OCI-LY1 (cell line): Measurements from ENCODE around the gene KCNJ12.
"Not testable (repeated sequence)": the region's sequence is repeated elsewhere in the genome, so short reads cannot be mapped to it uniquely, and the experiment has no call there.

Experiments
- H2AFZ ChIP-seq: fragments of 200-600 bp; sonication (generic), shearing (Covaris generic); 2 replicates; pipeline ENCODE4 v1.6.0; 2014; ENCODE audit warnings: antibody characterized with exemption, mild to moderate bottlenecking, low read length
- H3F3A ChIP-seq: fragments of 200-600 bp; sonication (generic), shearing (Covaris generic); 2 replicates; pipeline ENCODE4 v1.6.0; 2014; ENCODE audit warnings: mild to moderate bottlenecking, antibody characterized with exemption, low read length, moderate library complexity; ENCODE audit not compliant: insufficient read depth
- H3K27ac ChIP-seq: fragments of 200-600 bp; sonication (generic); 2 replicates; pipeline ENCODE4 v1.5.1; 2014; ENCODE audit warnings: low read length, mixed run types, mild to moderate bottlenecking, low read depth; ENCODE audit not compliant: poor library complexity, severe bottlenecking
- H3K27me3 ChIP-seq: fragments of 200-600 bp; sonication (generic); 2 replicates; pipeline ENCODE4 v1.6.0; 2014; ENCODE audit warnings: antibody characterized with exemption, mild to moderate bottlenecking, low read length, moderate library complexity; ENCODE audit not compliant: insufficient read depth
- H3K36me3 ChIP-seq: fragments of 200-600 bp; sonication (generic); 2 replicates; pipeline ENCODE4 v1.6.1; 2014; ENCODE audit warnings: mild to moderate bottlenecking, antibody characterized with exemption, low read length, moderate library complexity, mixed read lengths; ENCODE audit not compliant: insufficient read depth
- H3K4me1 ChIP-seq: fragments of 200-600 bp; sonication (generic); 2 replicates; pipeline ENCODE4 v1.5.1; 2014; ENCODE audit warnings: mild to moderate bottlenecking, low read length, moderate library complexity; ENCODE audit not compliant: insufficient read depth, severe bottlenecking
- H3K4me2 ChIP-seq: fragments of 200-600 bp; sonication (generic), shearing (Covaris generic); 2 replicates; pipeline ENCODE4 v1.6.1; 2014; ENCODE audit warnings: low read length
- H3K4me3 ChIP-seq: fragments of 200-600 bp; sonication (generic); 2 replicates; pipeline ENCODE4 v1.5.1; 2014; ENCODE audit warnings: low read length, low read depth, mild to moderate bottlenecking, mixed read lengths; ENCODE audit not compliant: poor library complexity, severe bottlenecking
- H3K79me2 ChIP-seq: fragments of 200-600 bp; shearing (Covaris generic); 2 replicates; pipeline ENCODE4 v1.6.1; 2016; ENCODE audit warnings: mixed run types, low read length, mixed read lengths; ENCODE audit not compliant: insufficient read depth
- H3K9ac ChIP-seq: fragments of 200-600 bp; sonication (generic), shearing (Covaris generic); 2 replicates; pipeline ENCODE4 v1.6.1; 2014; ENCODE audit warnings: mild to moderate bottlenecking, low read length, mixed read lengths
- H3K9me2 ChIP-seq: fragments of 200-600 bp; sonication (generic), shearing (Covaris generic); 2 replicates; pipeline ENCODE4 v1.6.1; 2014; ENCODE audit warnings: low read depth, mild to moderate bottlenecking, low read length, mixed read lengths
- H3K9me3 ChIP-seq: fragments of 200-600 bp; shearing (Covaris generic); 2 replicates; pipeline ENCODE4 v1.6.1; 2014; ENCODE audit warnings: low read length, mixed read lengths
- H4K20me1 ChIP-seq: fragments of 200-600 bp; sonication (generic), shearing (Covaris generic); 2 replicates; pipeline ENCODE4 v1.6.0; 2016; ENCODE audit warnings: mild to moderate bottlenecking, low read length; ENCODE audit not compliant: insufficient read depth
- CTCF ChIP-seq: fragments of 200-600 bp; sonication (generic), shearing (Covaris generic); IDR thresholded peaks from 2 replicates; pipeline ENCODE4 v1.5.1; 2017; ENCODE audit warnings: mild to moderate bottlenecking, antibody characterized with exemption, low read length, moderate library complexity, mixed read lengths
- EZH2 ChIP-seq: fragments of 200-600 bp; sonication (generic), shearing (Covaris generic); IDR thresholded peaks from 2 replicates; pipeline ENCODE4 v1.8.0; 2017; ENCODE audit warnings: borderline replicate concordance, mixed run types, mild to moderate bottlenecking, antibody characterized with exemption, low read length, moderate library complexity, mixed read lengths

Gene KCNJ12

DNA sequence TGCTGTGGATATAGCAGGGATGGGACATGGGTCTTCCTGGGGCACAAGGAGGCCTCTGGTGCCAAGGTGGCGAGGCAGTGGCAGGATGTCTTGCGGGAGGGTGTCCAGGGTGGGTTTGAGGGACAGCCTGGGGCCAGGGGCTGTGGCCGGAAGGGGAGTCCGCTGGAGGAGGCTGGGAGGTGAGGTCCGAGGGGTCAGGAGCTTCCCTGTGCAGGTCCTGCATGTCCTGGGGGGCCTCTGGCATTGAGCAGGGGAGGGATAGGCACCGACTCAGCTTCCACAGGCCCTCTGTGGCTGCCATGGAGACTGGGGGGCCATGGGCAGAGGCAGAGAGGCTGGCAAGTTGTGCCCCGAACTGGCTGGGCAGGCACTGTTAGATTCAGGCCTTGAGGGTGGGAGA, 38.5 kb downstream of the KCNJ12 start:
- not testable (repeated sequence) for H3K27ac ChIP-seq, H3K4me3 ChIP-seq, H3F3A ChIP-seq, H3K36me3 ChIP-seq, H3K9me3 ChIP-seq, H4K20me1 ChIP-seq, H3K4me2 ChIP-seq, H3K9me2 ChIP-seq, H3K27me3 ChIP-seq, H3K79me2 ChIP-seq, H3K9ac ChIP-seq, H2AFZ ChIP-seq
- peaks cover 14% of the 10 kb centered on the region for H3K4me1 ChIP-seq

- not testable (repeated sequence) for H3K36me3 ChIP-seq, H3K79me2 ChIP-seq, H3K9me3 ChIP-seq, H4K20me1 ChIP-seq, H3K27me3 ChIP-seq, H2AFZ ChIP-seq, H3K27ac ChIP-seq, H3F3A ChIP-seq, H3K9me2 ChIP-seq, H3K4me3 ChIP-seq, H3K4me2 ChIP-seq, H3K9ac ChIP-seq
- H3K4me1 ChIP-seq: peaks cover 17% of the 10 kb centered on the region
These were observed 39.2 kb downstream of the KCNJ12 start for GRCh38 chr17:21415166-21415990.

GRCh38 chr17:21416471-21416981, 40.4 kb downstream of the KCNJ12 start:
- H3K4me1 ChIP-seq: peaks cover 11% of the 10 kb centered on the region
- not testable (repeated sequence) for H3K4me3 ChIP-seq, H2AFZ ChIP-seq, H3K79me2 ChIP-seq, H3K9me3 ChIP-seq, H3K27ac ChIP-seq, H3K36me3 ChIP-seq, H3K9me2 ChIP-seq, H3F3A ChIP-seq, H4K20me1 ChIP-seq, H3K4me2 ChIP-seq, H3K27me3 ChIP-seq, H3K9ac ChIP-seq

GRCh38 chr17:21417349-21417748, 41.2 kb downstream of the KCNJ12 start:
- H3K4me2 ChIP-seq, H3K9me2 ChIP-seq, H3K9me3 ChIP-seq, H3K9ac ChIP-seq, H2AFZ ChIP-seq, H3F3A ChIP-seq, H3K27me3 ChIP-seq, H3K4me1 ChIP-seq, H3K36me3 ChIP-seq, H3K27ac ChIP-seq, H3K4me3 ChIP-seq, H3K79me2 ChIP-seq, H4K20me1 ChIP-seq: not testable (repeated sequence)

- H3F3A ChIP-seq: no peaks in the 10 kb centered on the region
- no peak overlapping the region for H2AFZ ChIP-seq
- H3K4me1 ChIP-seq: peaks cover 5% of the 10 kb centered on the region
- H3K4me2 ChIP-seq: no peak overlapping the region
- no peak overlapping the region for H3K27ac ChIP-seq
- H3K79me2 ChIP-seq: no peaks in the 10 kb centered on the region
- H3K27me3 ChIP-seq: peaks cover 4% of the 10 kb centered on the region; the same call in 1 of the 2 replicates
- H3K36me3 ChIP-seq: no peaks in the 10 kb centered on the region
- H4K20me1 ChIP-seq: no peaks in the 10 kb centered on the region
- H3K9ac ChIP-seq: no peak overlapping the region
- TF ChIP-seq EZH2: no peak
- TF ChIP-seq CTCF: no peak
- H3K9me3 ChIP-seq: no peaks in the 10 kb centered on the region
- H3K9me2 ChIP-seq: no peaks in the 10 kb centered on the region
- H3K4me3 ChIP-seq: no peak overlapping the region
These were observed 41.8 kb downstream of the KCNJ12 start for GRCh38 chr17:21417921-21418320.
